PC-3 (cell line): ENCODE measurements around the gene HUS1. TPM values are rescaled to one million over a fixed set of nuclear protein-coding genes. Genes with fewer than 3 reads are reported as not detected.

ENCODE experiments used
- ATAC-seq: fragments of 200-7000 bp; cut with Tn5 transposase; 2 replicates; pipeline ENCODE4 v1.9.1; 2020; ENCODE audit warnings: mild to moderate bottlenecking, moderate library complexity
- BruUV-seq: library from RNA; stranded (reverse); fragments of 400-500 nt; replicated peaks from 2 replicates; lab custom pipeline; 2021; lab: Mats Ljungman, UMichigan
- CTCF ChIA-PET: fragments of 300-600 bp; sonication (Branson Sonifier 250); formaldehyde crosslinking; loops from one replicate; lab custom pipeline; 2022; ENCODE audit warnings: antibody characterized with exemption; lab: Charles Lee
- POLR2A ChIA-PET: fragments of 300-600 bp; sonication (Branson Sonifier 250); formaldehyde crosslinking; loops from one replicate; lab custom pipeline; 2022; ENCODE audit warnings: antibody characterized with exemption; ENCODE audit not compliant: unreplicated experiment; lab: Charles Lee
- DNase-seq: peaks from one replicate; pipeline ENCODE4 v3.0.0-alpha.2; 2015
- H2AFZ ChIP-seq: fragments of 300-600 bp; sonication (generic); 2 replicates; pipeline ENCODE4 v1.6.0; 2016; ENCODE audit warnings: antibody characterized with exemption, low read length
- H3F3A ChIP-seq: fragments of 300-600 bp; sonication (generic); one replicate; pipeline ENCODE4 v1.6.0; 2017; ENCODE audit warnings: antibody characterized with exemption, low read length, control low read depth, mild to moderate bottlenecking; ENCODE audit not compliant: unreplicated experiment
- H3K27ac ChIP-seq: fragments of 300-600 bp; sonication (generic); 2 replicates; pipeline ENCODE4 v1.5.1; 2016; ENCODE audit warnings: mild to moderate bottlenecking, low read length
- H3K27me3 ChIP-seq: fragments of 300-600 bp; sonication (generic); 2 replicates; pipeline ENCODE4 v1.6.1; 2016; ENCODE audit warnings: low read length, mixed read lengths
- H3K36me3 ChIP-seq: fragments of 300-600 bp; sonication (generic); 2 replicates; pipeline ENCODE4 v1.6.1; 2016; ENCODE audit warnings: low read depth, mixed run types, low read length, mixed read lengths
- H3K4me1 ChIP-seq: fragments of 300-600 bp; sonication (generic); 2 replicates; pipeline ENCODE4 v1.5.1; 2016; ENCODE audit warnings: low read length; ENCODE audit not compliant: insufficient read depth
- H3K4me2 ChIP-seq: fragments of 300-600 bp; sonication (generic); 2 replicates; pipeline ENCODE4 v1.6.0; 2016; ENCODE audit warnings: low read length
- H3K4me3 ChIP-seq: fragments of 300-600 bp; sonication (generic); 2 replicates; pipeline ENCODE4 v1.5.1; 2016; ENCODE audit warnings: mild to moderate bottlenecking, low read length, mixed read lengths
- H3K79me2 ChIP-seq: fragments of 300-600 bp; sonication (generic); 2 replicates; pipeline ENCODE4 v1.6.1; 2017; ENCODE audit warnings: low read length, mixed read lengths
- H3K9ac ChIP-seq: fragments of 300-600 bp; sonication (generic); 2 replicates; pipeline ENCODE4 v1.6.0; 2016; ENCODE audit warnings: mild to moderate bottlenecking, low read length
- H3K9me2 ChIP-seq: fragments of 300-600 bp; sonication (generic); replicated peaks from 2 replicates; pipeline ENCODE4 v1.6.1; 2016; ENCODE audit warnings: mixed run types, low read length, mixed read lengths
- H3K9me3 ChIP-seq: fragments of 300-600 bp; sonication (generic); 2 replicates; pipeline ENCODE4 v1.6.1; 2016; ENCODE audit warnings: low read length, mixed read lengths
- H4K20me1 ChIP-seq: fragments of 300-600 bp; sonication (generic); 2 replicates; pipeline ENCODE4 v1.6.1; 2016; ENCODE audit warnings: low read length, mixed read lengths
- CTCF ChIP-seq: fragments of 300-600 bp; sonication (generic); conservative IDR thresholded peaks from 2 replicates; pipeline ENCODE4 v1.5.1; 2017; ENCODE audit warnings: antibody characterized with exemption, low read depth, mild to moderate bottlenecking, low read length
- EZH2 ChIP-seq: fragments of 300-600 bp; sonication (generic); IDR thresholded peaks from one replicate; pipeline ENCODE4 v1.6.1; 2017; ENCODE audit warnings: antibody characterized with exemption, mild to moderate bottlenecking, low read length; ENCODE audit not compliant: unreplicated experiment
- EZH2phosphoT487 ChIP-seq: fragments of 300-600 bp; sonication (generic); IDR thresholded peaks from 2 replicates; pipeline ENCODE4 v1.6.1; 2018; ENCODE audit warnings: mild to moderate bottlenecking, antibody characterized with exemption, low read length, borderline replicate concordance
- intact Hi-C: fragments of 100-400 bp; cut with micrococcal nuclease; formaldehyde crosslinking; loops from 2 replicates; pipeline ENCODE4 v1.9.0; 2023
- total RNA-seq: library from RNA; depleted of rRNA; stranded (reverse); fragments of >200 nt; gene quantifications from 2 replicates; pipeline ENCODE4 v1.2.3, GENCODE V29; 2014

HUS1 gene
- total RNA-seq, 1 experiment from 2014 or later: 23.2 TPM

GRCh38 chr7:47953822-47954221, 25.6 kb downstream of the HUS1 start:
- ATAC-seq (no peak), DNase-seq (no peak)
- Histone ChIP-seq H3K27me3 (no peaks in the 10 kb centered on the region), H3K4me3 (no peak overlapping the region), H3K27ac (no peak overlapping the region), H3F3A (no peaks in the 10 kb centered on the region), H3K36me3 (peaks cover 7% of the 10 kb centered on the region; the same call in 1 of the 2 replicates), H3K79me2 (no peaks in the 10 kb centered on the region), H3K4me2 (no peak overlapping the region), H4K20me1 (no peaks in the 10 kb centered on the region), H3K9me2 (no peaks in the 10 kb centered on the region), H2AFZ (no peak overlapping the region), H3K9me3 (no peaks in the 10 kb centered on the region), H3K4me1 (peaks cover 25% of the 10 kb centered on the region), H3K9ac (no peak overlapping the region)
- POLR2A ChIA-PET: no interaction called here
- intact Hi-C loops: no loop called here
- no peak for TF ChIP-seq CTCF
- no peak for TF ChIP-seq EZH2
- no peak for TF ChIP-seq EZH2phosphoT487
- no TSS peak for BruUV-seq
- CTCF ChIA-PET: no interaction called here

GRCh38 chr7:47952224-47952623, 27.2 kb downstream of the HUS1 start:
- no peaks in the 10 kb centered on the region for H3K79me2 ChIP-seq
- no peak overlapping the region for H3K4me2 ChIP-seq
- POLR2A ChIA-PET: no interaction called here
- no peaks in the 10 kb centered on the region for H4K20me1 ChIP-seq
- H3K27me3 ChIP-seq: no peaks in the 10 kb centered on the region
- no peaks in the 10 kb centered on the region for H3F3A ChIP-seq
- peaks cover 25% of the 10 kb centered on the region for H3K4me1 ChIP-seq
- H3K4me3 ChIP-seq: no peak overlapping the region
- H3K9me2 ChIP-seq: no peaks in the 10 kb centered on the region
- ATAC-seq: no peak
- intact Hi-C loops: no loop called here
- CTCF ChIA-PET: interaction anchor here (0.5 kb wide), 1 partner anchor 48 kb away, joined by 3 read pairs; no protein-coding TSS in a partner anchor
- TF ChIP-seq EZH2phosphoT487 (no peak), EZH2 (no peak), CTCF (no peak)
- no peak for DNase-seq
- H2AFZ ChIP-seq: no peak overlapping the region
- H3K9ac ChIP-seq: no peak overlapping the region
- H3K36me3 ChIP-seq: peaks cover 7% of the 10 kb centered on the region; the same call in 1 of the 2 replicates
- no TSS peak for BruUV-seq
- H3K27ac ChIP-seq: no peak overlapping the region
- no peaks in the 10 kb centered on the region for H3K9me3 ChIP-seq

GRCh38 chr7:47951374-47951773, 28.0 kb downstream of the HUS1 start:
- intact Hi-C loops: no loop called here
- H3K27ac ChIP-seq: peak overlapping the region; percentile 38
- CTCF ChIA-PET: interaction anchor here (0.5 to 1.0 kb wide), 2 partner anchors 9 to 23 kb away, joined by 5 to 13 read pairs; no protein-coding TSS in a partner anchor

More at GRCh38 chr7:47951374-47951773, 28.0 kb downstream of the HUS1 start:
- no peak overlapping the region for H3K9ac ChIP-seq
- H2AFZ ChIP-seq: no peak overlapping the region
- POLR2A ChIA-PET: no interaction called here
- TF ChIP-seq CTCF: no peak
- no peak for TF ChIP-seq EZH2
- no peak for TF ChIP-seq EZH2phosphoT487
- H4K20me1 ChIP-seq: no peaks in the 10 kb centered on the region
- H3K79me2 ChIP-seq: no peaks in the 10 kb centered on the region
- no peaks in the 10 kb centered on the region for H3K9me3 ChIP-seq
- peaks cover 25% of the 10 kb centered on the region for H3K4me1 ChIP-seq
- no peaks in the 10 kb centered on the region for H3K27me3 ChIP-seq
- peak overlapping the region; percentile 46 for H3K4me2 ChIP-seq
- H3K9me2 ChIP-seq: no peaks in the 10 kb centered on the region
- ATAC-seq (peak; percentile 77), DNase-seq (peak; percentile 58)
- BruUV-seq: TSS peak; percentile 25
- peaks cover 7% of the 10 kb centered on the region; the same call in 1 of the 2 replicates for H3K36me3 ChIP-seq
- no peaks in the 10 kb centered on the region for H3F3A ChIP-seq
- H3K4me3 ChIP-seq: 0 out of 2 replicates have a peak overlapping the region, but pooled peaks have one; percentile 2
